GM03348 (cell line): ENCODE data around the gene VHLL.
A peak's percentile ranks its signal among the peaks of the same experiment; 100 is the strongest.

ENCODE experiments used
- DNase-seq: peaks from one replicate; pipeline ENCODE4 v3.0.0; 2012; ENCODE audit warnings: low spot score

VHLL gene

DNA sequence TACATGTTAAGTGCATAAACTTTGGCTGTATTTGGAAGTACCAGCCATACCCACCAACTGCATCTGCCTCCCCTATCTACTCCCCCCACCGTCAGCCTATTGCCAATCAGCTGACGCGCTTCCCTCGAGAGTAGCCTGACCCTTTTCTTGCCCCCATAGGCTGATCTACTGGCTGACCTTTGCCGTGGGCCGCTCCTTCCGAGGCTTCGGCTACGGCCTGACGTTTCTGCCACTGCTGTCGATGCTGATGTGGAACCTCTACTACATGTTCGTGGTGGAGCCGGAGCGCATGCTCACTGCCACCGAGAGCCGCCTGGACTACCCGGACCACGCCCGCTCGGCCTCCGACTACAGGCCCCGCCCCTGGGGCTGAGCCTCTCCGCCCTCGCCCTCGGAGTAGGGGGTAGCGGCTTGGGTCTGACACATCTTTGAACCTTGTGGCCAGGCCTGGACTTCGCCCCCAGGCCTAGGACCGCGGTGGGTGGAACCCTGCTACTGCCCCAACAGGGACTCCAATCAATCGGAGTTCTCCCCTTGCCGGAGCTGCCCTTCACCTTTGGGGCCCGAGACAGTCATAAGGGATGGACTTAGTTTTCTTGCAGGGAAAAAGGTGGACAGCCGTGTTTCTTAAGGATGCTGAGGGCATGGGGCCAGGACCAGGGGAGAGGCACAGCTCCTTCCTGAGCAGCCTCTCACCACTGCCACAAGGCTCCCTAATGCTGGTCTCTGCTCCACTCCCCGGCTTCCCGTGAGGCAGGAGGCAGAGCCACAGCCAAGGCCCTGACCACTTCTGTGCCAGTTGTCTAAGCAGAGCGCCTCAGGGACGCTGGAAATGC, 7.7 kb downstream of the VHLL start:
- DNase-seq = peak; percentile 91

DNA sequence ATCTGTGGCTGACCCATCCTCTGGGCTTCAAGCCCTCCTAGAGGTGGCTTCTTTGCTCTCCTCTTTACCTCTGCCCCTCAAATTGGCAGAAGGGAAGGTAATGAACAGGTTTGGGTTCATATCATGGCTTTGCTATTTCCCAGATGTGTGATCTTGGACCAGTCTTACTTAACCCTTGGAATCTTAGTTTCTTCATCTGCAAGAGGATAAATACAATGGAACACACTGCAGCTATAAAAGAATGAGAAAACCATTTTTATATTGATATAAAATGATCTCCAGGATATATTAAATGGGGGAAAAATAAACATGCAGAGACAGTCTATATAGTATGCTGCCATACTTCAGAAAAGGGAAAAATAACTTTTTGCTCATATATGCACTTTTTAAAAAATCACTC, 9.2 kb downstream of the VHLL start:
- DNase-seq = no peak

DNA sequence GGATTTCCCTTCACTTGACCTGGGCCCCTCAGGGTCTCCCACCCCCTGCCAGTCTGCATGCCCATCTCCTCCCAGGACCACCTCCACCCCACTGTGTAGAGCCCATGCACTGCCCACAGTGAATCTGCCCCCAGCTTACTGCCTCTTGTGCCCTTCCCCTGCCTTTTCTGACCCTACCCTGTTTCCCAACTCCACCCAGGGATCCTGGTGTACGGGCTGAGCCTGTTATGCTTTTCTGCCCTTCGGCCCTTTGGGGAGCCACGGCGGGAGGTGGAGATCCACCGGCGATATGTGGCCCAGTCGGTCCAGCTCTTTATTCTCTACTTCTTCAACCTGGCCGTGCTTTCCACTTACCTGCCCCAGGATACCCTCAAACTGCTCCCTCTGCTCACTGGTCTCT, 13.0 kb downstream of the VHLL start:
- no peak for DNase-seq

DNA sequence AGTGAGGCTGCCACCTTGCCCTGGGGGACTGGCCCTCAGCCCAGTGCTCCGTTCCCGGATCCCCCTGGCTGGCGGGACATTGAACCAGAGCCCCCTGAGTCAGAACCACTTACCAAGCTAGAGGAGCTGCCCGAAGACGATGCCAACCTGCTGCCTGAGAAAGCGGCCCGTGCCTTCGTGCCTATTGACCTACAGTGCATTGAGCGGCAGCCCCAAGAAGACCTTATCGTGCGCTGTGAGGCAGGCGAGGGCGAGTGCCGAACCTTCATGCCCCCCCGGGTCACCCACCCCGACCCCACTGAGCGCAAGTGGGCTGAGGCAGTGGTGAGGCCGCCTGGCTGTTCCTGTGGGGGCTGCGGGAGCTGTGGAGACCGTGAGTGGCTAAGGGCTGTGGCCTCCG, 13.7 kb downstream of the VHLL start:
- no peak for DNase-seq

DNA sequence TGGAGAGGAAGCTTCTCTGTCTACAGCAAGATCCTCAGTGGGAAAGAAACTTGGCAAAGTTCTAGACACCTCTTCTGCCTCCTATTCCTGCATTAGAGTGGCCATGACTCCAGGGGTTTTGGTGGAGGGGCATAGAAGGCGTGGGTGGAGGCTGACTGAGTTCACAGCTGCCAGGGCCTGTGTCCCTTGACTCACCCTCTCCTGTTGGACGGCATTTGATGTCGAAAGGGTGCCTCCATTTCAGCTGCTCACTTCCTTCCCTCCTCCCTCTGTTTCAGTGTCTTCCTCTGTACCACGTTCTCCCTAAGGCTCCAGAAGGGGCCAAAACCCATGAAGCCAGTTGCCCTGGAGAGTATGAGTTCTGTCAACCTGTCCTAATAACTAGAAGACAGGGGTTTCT, 14.3 kb downstream of the VHLL start:
- DNase-seq = no peak

DNA sequence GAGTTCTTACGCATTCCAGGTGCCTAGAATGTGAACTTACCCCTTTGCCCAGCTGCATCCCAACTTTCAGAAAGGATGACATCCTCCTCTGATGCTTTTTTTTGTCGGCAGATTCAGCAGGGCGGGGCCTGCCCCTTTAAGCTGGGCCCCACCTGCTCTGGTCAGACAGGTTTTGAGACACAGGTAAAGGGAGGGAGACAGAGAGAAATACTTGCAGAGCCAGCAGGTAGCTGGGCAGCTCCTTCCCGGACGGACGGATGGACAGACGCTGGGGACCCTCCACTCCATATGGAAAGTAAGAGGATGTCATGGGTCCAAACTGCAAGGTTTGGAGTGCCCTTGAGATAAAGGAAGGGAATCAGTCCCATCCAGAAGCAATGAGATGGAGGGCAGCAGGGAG, 15.0 kb downstream of the VHLL start, which contains the start of gene TMEM79:
TSS of gene TMEM79 (plus strand) at position 214 of the 400 bp plus-strand sequence. CDS start 902 bp downstream, outside the sequence.
- DNase-seq = no peak

DNA sequence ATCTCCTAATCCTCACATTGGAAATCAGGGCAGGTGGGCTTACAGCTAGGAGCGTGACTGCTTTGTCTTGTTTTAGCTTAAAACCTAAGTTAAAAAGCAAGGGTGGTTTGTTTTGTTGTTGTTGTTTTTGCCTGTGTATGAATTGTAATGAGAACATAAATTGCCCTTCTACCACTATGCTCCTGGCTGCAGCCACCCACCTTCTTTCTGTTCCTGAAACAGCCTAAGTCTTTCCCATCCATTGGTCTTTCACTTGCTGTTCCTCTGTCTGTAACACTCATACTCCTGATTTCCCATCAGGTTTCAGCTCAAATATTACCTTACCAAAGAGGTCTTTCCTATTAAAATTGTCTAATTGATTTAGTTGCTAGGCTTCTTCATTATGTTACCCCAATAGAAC, 15.6 kb downstream of the VHLL start:
- no peak for DNase-seq

DNA sequence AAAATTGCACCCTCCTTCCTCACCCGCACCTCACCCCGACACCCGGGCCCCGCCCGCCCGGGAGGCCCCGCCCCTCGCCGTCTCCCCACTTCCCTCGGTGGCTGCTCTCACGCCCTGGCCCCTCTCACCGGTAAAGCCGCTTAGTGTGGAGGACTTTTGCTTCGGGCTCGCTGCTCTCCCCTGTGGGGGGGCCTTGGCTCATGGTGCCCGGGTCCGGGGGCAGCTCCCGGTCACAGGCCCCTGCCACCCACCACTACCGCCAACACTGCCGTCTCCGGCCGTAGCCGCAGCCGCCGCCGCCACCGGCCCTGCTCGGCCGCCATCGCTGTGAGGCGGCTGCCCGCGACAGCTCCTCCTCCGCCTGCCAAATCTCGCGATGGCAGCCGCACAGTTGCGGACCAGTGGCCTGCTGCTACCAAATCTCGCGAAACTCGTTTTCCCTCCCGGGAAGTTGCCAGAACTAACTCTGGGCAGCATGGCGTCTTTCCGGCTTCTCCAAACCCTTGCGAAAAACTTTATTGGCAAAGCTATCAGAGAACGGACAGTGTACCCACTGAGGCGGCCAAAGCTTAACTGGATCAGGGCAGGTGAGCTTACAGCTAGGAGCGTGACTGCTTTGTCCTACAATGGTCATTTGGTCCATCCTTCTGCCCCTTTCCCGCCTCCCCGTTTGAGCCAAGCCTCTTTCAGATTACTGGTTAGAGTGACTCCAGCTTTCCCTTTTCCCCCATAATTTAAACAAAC, 16.5 kb downstream of the VHLL start, which contains the start of gene SMG5:
TSS of gene SMG5 (minus strand) at position 347 of the 744 bp plus-strand sequence. CDS start at position 202, 145 bp downstream.
- peak; percentile 97 for DNase-seq

DNA sequence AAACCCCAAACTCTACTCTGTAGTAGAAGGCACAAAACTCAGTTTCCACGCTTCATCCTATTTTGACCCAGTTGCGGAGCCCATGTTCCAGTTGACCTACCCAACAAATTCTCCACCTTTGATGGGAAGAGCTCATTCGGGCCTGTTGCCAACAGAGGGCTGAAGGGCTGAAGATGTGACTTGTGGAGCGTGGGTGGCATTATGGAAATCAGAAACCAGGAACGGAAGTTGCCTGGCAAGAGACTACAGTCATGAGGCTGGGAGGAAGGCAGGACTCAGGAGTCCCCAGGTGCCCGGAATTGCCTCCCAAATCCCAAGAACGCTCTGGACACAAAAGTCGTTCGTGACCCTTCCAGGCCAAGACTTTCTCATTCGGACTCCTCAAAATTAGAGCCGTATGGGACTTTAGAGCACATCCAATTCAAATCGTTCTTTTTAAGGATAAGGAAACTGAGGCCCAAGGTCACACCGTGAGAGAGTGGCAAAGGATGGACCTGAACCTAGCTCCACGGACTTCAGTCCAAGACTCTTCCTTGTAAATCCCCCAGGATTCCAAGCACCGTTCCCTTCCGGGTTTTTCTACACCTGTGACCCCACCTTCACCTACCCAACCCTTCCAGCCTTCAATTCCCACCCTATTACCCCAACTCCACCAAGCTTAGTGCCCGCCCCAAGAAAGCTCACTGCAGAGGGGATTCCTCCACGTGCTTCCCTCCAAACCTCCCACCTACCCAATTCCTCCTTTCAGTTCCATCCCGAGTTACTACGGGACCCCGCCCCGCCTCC, 17.2 kb downstream of the VHLL start:
- DNase-seq = peak; percentile 31

DNA sequence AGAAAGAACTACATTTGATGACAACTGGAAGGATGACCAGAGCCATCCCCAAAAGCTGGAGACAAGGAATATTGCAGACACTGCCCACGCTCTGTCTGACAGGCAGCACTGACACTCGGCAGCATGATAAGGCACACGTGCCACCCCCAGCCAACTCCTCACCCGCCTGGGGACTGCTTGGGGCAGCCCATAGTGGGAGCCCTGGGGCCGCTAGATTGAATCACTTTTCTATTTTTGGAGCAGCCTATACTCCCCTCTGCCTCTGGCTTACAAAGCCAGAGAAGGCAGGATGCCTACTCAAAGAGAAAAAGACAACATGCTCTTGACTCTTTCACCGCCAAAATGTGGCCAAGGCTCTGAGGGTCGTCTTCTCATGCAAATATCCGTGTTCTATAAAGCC, 17.8 kb downstream of the VHLL start:
- DNase-seq = peak; percentile 71

DNA sequence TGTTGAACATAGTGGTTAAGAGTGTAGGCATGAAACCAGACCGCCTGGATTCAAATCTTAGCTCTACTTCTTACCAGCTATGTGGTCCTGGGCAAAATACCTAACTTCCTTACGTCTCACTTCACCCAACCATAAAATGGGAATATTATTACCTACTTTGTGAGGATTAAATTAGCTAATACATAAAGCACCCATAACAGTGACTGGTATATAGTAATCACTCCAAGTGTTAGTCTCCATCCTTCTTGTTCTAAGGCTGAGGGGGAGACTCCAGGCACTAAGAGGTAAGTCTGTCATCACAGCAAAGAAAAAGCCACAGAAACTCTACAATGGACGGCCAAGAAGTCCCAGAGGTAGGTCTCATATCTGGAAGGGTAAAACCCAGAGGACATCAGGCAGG, 19.3 kb downstream of the VHLL start:
- no peak for DNase-seq

DNA sequence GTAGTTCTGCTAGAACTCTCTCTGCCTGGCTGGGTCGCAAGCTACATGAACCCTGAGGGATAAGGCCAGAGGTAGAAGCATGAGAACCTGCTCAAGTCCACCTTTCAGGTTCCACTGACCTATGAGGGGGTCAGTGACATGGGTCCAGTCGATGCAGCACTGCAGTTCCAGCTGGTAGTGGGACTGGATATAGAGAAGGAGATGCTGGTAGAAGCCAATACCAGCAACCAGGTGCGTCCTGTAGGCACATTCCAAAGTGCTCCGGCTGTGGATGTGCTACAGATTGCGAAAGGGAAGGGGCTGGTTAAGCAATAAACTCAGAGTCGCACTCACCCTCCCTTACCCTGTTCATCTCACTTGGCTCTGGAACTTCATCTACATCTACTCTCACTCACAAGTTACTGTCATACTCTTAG, 22.1 kb downstream of the VHLL start:
- peak; percentile 31 for DNase-seq

DNA sequence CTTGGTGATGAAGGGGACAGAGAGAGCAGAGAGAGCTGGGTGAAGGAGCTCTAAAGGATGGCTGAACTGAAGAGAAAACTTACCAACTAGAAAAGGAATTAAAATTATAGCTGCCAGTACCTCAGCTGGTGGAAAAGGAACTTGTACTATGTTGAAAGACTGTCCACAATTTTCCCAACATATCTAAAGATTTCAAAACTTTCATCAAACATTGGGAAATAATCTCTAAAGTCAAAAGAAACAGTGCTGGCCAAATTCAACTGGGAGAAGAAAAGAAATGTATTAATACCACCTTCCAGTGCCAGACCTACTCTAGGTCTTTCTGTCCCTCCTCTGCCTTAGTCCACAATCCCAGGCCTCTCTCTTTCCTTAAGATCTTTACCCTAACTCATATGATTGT, 22.6 kb downstream of the VHLL start:
- DNase-seq = peak; percentile 33

DNA sequence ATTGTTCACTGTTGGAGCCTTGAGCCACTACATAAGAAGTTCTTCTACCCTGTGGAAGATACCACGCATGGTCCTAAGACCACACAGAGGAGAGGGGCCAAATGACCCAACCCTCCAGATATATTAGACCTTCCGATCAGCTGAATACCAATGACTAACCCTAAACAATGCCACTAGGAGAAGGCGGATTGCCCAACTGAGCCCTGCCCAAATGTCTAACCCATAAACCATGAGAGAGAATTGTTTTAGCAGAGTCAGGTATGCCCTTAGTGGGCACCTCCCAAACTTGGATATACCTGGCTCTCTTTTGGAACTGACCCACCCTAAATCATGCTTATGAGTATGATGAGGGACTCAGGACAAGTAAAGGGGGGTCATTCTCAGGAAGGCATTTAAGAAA, 28.8 kb downstream of the VHLL start:
- no peak for DNase-seq

DNA sequence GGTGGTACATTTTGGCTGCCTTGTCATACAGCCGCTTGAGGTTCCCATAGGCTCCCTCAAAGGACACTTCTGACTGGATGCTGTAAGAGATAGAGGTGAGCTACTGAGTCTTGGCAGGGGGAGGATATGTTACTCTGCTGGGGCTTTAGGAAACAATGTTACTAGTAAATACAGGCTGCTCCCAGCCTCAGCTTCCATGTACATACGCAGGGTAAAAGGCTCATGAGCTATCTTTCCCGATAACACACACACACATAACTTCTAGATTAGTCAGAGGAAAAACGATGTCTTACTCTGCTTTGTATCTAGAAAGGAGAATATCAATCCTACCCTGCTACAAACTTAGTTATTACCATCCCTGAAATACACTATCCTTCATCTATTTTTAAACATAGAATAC, 30.8 kb downstream of the VHLL start:
- DNase-seq = no peak

DNA sequence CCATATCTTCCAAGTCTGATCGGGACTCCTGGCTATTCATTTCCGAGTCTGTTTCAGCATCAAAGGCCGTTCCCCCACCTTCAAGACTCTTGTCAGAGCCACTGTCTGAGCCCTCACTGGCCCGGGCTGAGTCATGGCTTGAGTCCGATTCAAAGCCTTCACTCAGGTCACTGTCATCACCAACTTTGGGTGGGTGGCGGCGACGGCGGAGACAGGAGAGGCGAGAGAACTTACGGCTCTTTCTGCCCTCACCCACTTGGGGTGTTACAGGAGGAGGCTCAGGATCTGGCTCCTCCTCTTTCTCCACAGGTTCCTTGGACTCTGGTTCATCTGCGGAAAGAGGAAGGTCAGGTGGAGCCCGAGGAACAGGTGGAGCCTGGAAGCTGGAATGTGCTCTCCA, 33.1 kb downstream of the VHLL start:
- no peak for DNase-seq

DNA sequence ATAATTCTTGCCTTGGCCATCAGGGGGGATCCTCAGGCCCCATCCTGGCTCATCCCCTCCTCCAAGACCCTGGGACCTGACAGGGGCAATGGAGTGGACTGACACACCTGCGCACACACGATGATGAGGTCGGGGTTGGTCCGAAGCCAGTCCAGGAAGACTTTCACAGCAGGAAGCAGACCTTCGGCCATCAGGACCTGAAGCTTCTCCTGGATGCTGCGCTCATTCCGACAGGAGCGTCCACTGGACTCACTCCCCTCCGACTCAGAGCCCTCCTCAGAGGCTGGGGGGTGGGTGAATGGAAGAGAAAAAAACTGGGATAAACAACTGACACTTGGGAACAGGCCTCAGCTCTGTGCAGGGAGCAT, 35.8 kb downstream of the VHLL start:
- DNase-seq = no peak

DNA sequence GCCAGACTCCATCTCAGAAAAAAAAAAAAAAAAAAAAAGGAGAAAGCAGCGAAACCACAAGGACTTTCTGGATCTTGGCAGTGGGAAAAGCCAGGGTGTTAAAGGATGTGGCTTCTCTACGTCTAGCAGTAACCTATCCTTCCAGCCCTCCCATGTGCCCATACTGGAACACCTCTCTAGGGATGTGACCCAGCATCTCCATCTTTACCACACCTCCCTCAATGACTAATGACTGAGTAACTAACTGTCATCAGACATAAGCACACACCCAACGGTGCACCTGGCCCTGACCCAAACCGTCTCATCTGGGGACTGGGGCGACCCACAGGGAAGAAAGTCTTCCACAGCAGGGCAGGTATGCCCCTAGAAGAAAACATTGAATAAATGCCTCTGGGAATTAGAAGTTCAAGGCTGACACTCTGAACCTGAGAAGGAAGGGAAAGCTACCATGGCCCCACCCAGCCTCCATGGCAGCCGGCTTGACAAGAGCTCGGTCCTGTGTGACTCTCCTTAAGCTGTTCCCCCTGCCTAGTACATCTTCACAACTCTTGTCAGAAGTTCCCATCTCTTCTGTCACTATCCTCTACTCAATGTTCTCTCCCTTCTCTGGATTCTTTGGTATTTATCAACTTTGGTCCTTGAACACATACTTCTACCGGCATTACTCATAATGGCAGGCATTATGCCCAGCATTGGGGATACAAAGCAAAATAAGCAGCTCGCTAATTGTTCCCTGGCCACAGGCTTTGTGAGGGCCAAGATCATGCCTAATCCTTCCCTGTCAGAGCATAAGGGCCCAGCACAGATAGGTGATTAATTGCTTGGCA, 36.4 kb downstream of the VHLL start:
- DNase-seq = peak; percentile 86

DNA sequence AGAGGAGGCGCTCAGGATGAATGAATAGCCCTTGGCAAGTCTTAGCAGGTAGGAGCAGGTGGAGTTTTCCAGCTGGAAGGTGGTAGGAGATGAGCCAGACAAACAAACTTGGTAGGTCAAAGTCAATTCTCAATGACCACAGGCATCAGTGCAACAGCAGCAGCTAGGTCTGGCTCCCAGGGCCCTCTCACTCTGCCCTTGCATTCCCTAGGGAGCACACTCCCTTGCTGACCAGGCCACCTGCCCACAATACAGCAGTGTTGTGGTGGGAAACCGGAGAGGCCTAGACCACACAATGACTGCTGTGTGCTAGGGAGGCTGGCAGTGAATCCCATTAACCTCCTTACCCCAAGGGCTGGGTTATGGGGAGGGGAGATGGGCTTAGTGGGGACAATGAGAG, 38.2 kb downstream of the VHLL start:
- DNase-seq = no peak

DNA sequence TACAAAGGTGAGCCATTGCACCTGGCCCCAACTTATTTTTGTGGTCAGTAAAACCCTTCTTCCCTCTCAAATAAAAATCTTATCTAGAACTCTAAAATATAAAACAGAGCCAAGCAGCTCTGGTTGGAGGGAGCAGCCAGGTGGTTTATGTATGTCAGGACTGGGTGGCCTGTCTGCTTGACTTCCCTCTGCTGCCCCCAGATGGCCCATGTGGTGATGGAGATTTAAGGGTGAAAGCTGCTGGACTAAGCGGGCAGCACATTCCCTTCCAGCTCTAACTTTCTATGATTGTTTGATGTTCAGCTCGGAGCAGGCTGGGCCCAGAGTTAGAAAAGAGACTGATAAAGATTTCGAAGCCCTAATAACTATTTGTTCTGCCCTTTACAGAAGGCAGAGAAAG, 39.3 kb downstream of the VHLL start:
- DNase-seq = no peak

DNA sequence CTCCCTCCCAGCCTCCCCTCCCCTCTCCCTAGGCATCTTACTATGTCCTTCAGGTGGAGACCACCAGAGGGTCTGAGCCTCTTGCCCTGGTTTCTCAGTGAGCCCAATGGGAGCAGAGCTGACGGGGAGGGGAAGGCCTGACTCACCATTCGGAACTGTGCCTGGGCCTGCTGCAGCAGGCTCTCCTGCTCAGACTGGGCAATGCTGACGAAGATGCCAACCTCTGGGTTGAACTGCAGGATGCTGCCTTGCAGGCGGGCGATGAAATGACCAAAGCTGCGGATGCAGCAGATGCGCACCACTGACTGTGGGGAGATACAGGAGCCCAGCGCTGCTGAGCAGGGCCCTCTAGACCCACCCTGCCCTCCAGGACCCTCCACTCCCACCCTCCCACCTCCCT, 40.2 kb downstream of the VHLL start:
- DNase-seq = no peak

DNA sequence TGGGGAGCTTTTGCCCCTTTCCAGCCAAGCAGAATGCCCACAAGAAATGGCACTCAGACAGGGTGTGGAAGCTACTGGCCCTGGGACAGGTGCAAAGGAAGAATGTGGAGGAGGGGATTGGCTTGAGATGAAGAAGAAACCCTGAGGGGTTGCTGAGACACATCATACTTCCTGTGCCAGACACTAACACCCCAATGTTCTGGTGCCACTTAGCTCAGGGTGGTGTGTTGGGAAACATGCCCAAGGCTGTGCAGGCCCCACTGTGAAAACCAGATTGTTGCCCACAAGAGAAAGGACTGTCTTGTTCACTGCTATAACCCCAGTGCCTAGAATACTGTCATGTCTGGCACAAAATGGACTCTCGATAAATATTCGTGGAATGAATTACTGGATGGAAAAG, 41.4 kb downstream of the VHLL start:
- no peak for DNase-seq
